NCI-H187 (cell line): ENCODE results near the gene ECI1.

ENCODE experiments used
- DNase-seq, 2 experiments: peaks; one replicate each; lab custom pipeline; 2025; lab: John Stamatoyannopoulos, UW

Gene ECI1

GRCh38 chr16:2233046-2233775 lies 18.2 kb downstream of the ECI1 start:
- no peak for DNase-seq

- no peak for DNase-seq
Measured at GRCh38 chr16:2232094-2232990, 19.0 kb downstream of the ECI1 start.

GRCh38 chr16:2231016-2231931 lies 20.1 kb downstream of the ECI1 start:
- DNase-seq: peak; percentile 76 to 90

GRCh38 chr16:2230376-2230775 lies 21.0 kb downstream of the ECI1 start:
- DNase-seq: no peak

- DNase-seq: no peak
Measured at GRCh38 chr16:2229632-2230250, 21.6 kb downstream of the ECI1 start.

GRCh38 chr16:2229091-2229490 lies 22.3 kb downstream of the ECI1 start:
- DNase-seq: no peak

GRCh38 chr16:2228161-2228824 lies 23.1 kb downstream of the ECI1 start:
- DNase-seq: no peak

GRCh38 chr16:2226918-2227317 lies 24.5 kb downstream of the ECI1 start:
- no peak for DNase-seq

GRCh38 chr16:2226245-2226793 lies 25.1 kb downstream of the ECI1 start:
- no peak for DNase-seq

GRCh38 chr16:2223942-2224486 lies 27.4 kb downstream of the ECI1 start:
- DNase-seq: peak; percentile 35 to 45

- DNase-seq: peak; percentile 100
Measured at GRCh38 chr16:2223221-2223941, 28.0 kb downstream of the ECI1 start, which contains the start of gene E4F1. TSS of gene E4F1 (plus strand) at chr16:2223591. CDS start at chr16:2223614, 23 bp downstream.

GRCh38 chr16:2216330-2216729 lies 35.1 kb downstream of the ECI1 start:
- no peak for DNase-seq

- DNase-seq: no peak
Measured at GRCh38 chr16:2214719-2214968, 36.7 kb downstream of the ECI1 start, which contains the start of gene PGP. TSS of gene PGP (minus strand) at chr16:2214840. CDS start at chr16:2214777, 63 bp downstream.

- no peak for DNase-seq
Measured at GRCh38 chr16:2213817-2214718, 37.3 kb downstream of the ECI1 start.

- no peak for DNase-seq
Measured at GRCh38 chr16:2212362-2213324, 38.7 kb downstream of the ECI1 start.

GRCh38 chr16:2211923-2212347 lies 39.5 kb downstream of the ECI1 start:
- DNase-seq: no peak
